Myocyte (in vitro differentiated cells): ENCODE measurements around the gene ANXA8. TPM values are rescaled to one million over a fixed set of nuclear protein-coding genes. Genes with fewer than 3 reads are reported as not detected.

Source experiments
- total RNA-seq: library from RNA; depleted of rRNA; stranded (reverse); fragments of >200 nt; gene quantifications from 2 replicates; pipeline ENCODE4 v1.2.3, GENCODE V29; 2014

ANXA8 gene
- total RNA-seq, 1 donor from 2014 or later, result not detected

Other genes starting within 250 kb of the ANXA8 start
- gene GDF10, start 183.9 kb downstream of the ANXA8 start, total RNA-seq, result not detected in 2 replicates
- not detected in 2 replicates for gene GDF2, start 161.7 kb downstream of the ANXA8 start, total RNA-seq
- gene RBP3, start 135.8 kb downstream of the ANXA8 start, total RNA-seq, result not detected in 2 replicates
- gene ZNF488, start 99.8 kb downstream of the ANXA8 start, total RNA-seq, result 0.19 and 0.31 TPM in 2 replicates
- not detected in 2 replicates for gene FAM25G, start 7.6 kb upstream of the ANXA8 start, total RNA-seq
- gene AGAP9, start 39.5 kb upstream of the ANXA8 start, total RNA-seq, result 2.0 and 3.5 TPM in 2 replicates